Testis (tissue), 2 donors: Measurements from ENCODE around the gene OAS1.

Source experiments
- CTCF ChIP-seq, 3 experiments: fragments of 450-650 bp in 2 of 3; fragments of 200-600 bp in 1 of 3; sonication (generic) in 1 of 3; IDR thresholded peaks; one replicate each; pipeline ENCODE4 v1.5.1; 2016 to 2019; ENCODE audit warnings: antibody characterized with exemption in 3 of 3, mild to moderate bottlenecking in 2 of 3, moderate library complexity in 1 of 3
- POLR2A ChIP-seq: fragments of 450-650 bp; IDR thresholded peaks from one replicate; pipeline ENCODE4 v1.6.1; 2017; ENCODE audit warnings: antibody characterized with exemption, mild to moderate bottlenecking, moderate library complexity

- no peak for TF ChIP-seq CTCF (IDR thresholded peaks at IDR 0.05)
- no peak for TF ChIP-seq POLR2A
Measured at GRCh38 chr12:112930350-112930749, 23.6 kb downstream of the OAS1 start.
